Right atrium auricular region (tissue), 2 donors: ENCODE results near the gene NFASC. TPM values are rescaled to one million over a fixed set of nuclear protein-coding genes. Genes with fewer than 3 reads are reported as not detected.
A peak's percentile ranks its signal among the peaks of the same experiment; 100 is the strongest.

ENCODE experiments used
- DNase-seq: peaks from one replicate; pipeline ENCODE4 v3.0.0-alpha.2; 2019; ENCODE audit warnings: low spot score
- H3K27ac ChIP-seq, 2 donors: fragments of 200-600 bp; sonication (generic); 1 replicate in 1 of 2; 2 replicates in 1 of 2; pipeline ENCODE4 v1.5.1; 2016 to 2019
- H3K27me3 ChIP-seq, 2 donors: fragments of 200-600 bp; sonication (generic); one replicate each; pipeline versions ENCODE4 v1.5.1 to v1.6.0; 2017 to 2019
- H3K36me3 ChIP-seq: fragments of 200-600 bp; sonication (generic); one replicate; pipeline ENCODE4 v1.5.1; 2016
- H3K4me1 ChIP-seq, 2 donors: fragments of 200-600 bp; sonication (generic); one replicate each; pipeline versions ENCODE4 v1.5.1 to v1.6.0; 2017 to 2019
- H3K4me3 ChIP-seq, 2 donors: fragments of 200-600 bp; sonication (generic); 1 replicate in 1 of 2; 2 replicates in 1 of 2; pipeline ENCODE4 v1.5.1; 2017 to 2019; ENCODE audit warnings: mild to moderate bottlenecking in 1 of 2, moderate library complexity in 1 of 2
- H3K9me3 ChIP-seq, 2 donors: fragments of 200-600 bp; sonication (generic); one replicate each; pipeline ENCODE4 v1.5.1; 2019
- total RNA-seq, 2 donors: library from RNA; depleted of rRNA; stranded (reverse); fragments of >200 nt; gene quantifications; one replicate each; pipeline ENCODE4 v1.1.0, GENCODE V29; 2016
- TF ChIP-seq, protein P1 (sequence below), 2 donors: fragments of 200-600 bp; sonication (generic); IDR thresholded peaks; one replicate each; pipeline ENCODE4 v1.5.1; 2019; ENCODE audit warnings: antibody characterized with exemption in 2 of 2

The NFASC gene
- total RNA-seq, 2 donors from 2014 or later = 38.5 to 45.9 TPM

DNA sequence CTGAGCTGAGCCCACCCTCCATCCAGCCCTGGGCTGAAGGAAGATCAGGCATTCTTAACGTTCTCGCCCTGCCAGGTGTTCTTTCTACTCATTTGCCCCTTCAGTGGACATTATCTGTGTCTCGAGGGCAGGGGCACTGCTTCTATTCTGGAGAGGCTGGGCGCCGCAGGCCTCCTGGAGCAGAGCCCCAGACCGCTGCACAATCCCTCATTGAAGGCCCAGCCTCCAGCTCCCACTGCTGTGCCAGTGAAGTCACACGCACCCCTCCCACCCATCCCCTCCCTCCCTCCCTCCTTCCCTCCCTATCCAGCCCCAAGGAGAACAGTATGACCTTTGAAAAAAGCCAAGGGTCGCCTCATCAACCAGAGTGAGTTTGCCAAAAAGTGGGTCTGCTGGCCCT is 76.7 kb downstream of the NFASC start:
- TF ChIP-seq, protein P1, sequence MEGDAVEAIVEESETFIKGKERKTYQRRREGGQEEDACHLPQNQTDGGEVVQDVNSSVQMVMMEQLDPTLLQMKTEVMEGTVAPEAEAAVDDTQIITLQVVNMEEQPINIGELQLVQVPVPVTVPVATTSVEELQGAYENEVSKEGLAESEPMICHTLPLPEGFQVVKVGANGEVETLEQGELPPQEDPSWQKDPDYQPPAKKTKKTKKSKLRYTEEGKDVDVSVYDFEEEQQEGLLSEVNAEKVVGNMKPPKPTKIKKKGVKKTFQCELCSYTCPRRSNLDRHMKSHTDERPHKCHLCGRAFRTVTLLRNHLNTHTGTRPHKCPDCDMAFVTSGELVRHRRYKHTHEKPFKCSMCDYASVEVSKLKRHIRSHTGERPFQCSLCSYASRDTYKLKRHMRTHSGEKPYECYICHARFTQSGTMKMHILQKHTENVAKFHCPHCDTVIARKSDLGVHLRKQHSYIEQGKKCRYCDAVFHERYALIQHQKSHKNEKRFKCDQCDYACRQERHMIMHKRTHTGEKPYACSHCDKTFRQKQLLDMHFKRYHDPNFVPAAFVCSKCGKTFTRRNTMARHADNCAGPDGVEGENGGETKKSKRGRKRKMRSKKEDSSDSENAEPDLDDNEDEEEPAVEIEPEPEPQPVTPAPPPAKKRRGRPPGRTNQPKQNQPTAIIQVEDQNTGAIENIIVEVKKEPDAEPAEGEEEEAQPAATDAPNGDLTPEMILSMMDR (IDR thresholded peaks at IDR 0.05) = no peak
- H3K9me3 ChIP-seq = no peaks in the 10 kb centered on the region
- no peak overlapping the region for H3K27ac ChIP-seq
- H3K4me1 ChIP-seq = peaks cover 0 to 12% of the 10 kb centered on the region in 2 donors
- peaks cover 8% of the 10 kb centered on the region for H3K36me3 ChIP-seq
- no peak for DNase-seq
- no peaks in the 10 kb centered on the region for H3K27me3 ChIP-seq
- no peak overlapping the region for H3K4me3 ChIP-seq

DNA sequence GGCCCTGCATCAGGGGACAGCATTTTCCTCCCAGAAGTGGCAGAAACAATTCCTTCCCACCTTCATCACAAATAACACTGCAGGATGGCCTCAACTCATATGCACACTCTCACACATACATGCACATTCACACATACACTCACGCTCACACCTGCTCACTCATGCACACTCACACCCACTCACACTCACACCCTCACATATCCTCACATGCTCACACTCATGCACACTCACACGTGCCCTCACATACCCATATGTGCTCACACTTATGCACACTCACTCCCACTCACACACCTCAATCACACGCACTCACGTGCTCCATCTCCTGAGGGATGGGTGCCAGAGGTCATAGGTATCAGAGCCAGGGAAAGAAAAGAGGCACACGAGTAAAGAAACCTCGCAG is 77.1 kb downstream of the NFASC start:
- Histone ChIP-seq H3K4me3 (no peak overlapping the region), H3K9me3 (no peaks in the 10 kb centered on the region), H3K27me3 (no peaks in the 10 kb centered on the region), H3K36me3 (peaks cover 11% of the 10 kb centered on the region), H3K4me1 (peaks cover 0 to 12% of the 10 kb centered on the region in 2 donors), H3K27ac (no peak overlapping the region)
- no peak for DNase-seq
- TF ChIP-seq, protein P1 (IDR thresholded peaks at IDR 0.05) = no peak

DNA sequence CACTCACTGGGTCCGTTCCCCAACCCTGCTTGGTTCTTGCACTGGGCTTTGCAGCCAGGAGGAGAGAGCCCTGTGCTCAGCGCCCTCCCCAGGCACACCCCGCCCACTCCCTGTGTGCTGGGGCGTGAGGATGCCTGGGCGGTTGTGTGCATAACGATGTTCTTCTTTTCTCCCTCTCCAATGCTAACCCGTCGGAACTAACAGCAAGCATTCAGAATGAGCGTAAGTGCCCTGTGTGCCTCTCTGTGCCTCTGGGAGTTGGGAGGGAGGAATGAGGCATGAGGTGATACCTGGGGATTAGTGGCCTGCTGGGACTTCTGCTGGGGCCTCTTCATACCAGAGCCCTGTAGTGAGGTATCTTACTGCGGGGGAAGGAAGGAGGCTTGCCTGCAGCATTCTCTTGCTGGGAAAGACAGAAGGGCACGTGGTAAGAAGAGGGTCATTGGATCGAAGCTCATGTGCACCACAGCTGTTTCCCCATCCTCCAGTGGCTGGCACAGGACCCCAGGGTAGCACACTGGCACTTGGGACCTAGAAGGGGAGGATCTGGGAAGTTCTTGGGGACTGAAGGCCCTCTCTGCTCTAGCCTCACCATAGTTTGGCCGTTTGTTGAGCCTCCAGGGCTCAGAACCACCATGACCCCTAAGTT is 79.8 kb downstream of the NFASC start:
- Histone ChIP-seq H3K36me3 (peaks cover 33% of the 10 kb centered on the region), H3K27ac (no peak overlapping the region), H3K27me3 (no peaks in the 10 kb centered on the region), H3K4me1 (peaks cover 0 to 12% of the 10 kb centered on the region in 2 donors), H3K9me3 (no peaks in the 10 kb centered on the region), H3K4me3 (no peak overlapping the region)
- TF ChIP-seq, protein P1 (IDR thresholded peaks at IDR 0.05) = no peak
- DNase-seq = no peak

DNA sequence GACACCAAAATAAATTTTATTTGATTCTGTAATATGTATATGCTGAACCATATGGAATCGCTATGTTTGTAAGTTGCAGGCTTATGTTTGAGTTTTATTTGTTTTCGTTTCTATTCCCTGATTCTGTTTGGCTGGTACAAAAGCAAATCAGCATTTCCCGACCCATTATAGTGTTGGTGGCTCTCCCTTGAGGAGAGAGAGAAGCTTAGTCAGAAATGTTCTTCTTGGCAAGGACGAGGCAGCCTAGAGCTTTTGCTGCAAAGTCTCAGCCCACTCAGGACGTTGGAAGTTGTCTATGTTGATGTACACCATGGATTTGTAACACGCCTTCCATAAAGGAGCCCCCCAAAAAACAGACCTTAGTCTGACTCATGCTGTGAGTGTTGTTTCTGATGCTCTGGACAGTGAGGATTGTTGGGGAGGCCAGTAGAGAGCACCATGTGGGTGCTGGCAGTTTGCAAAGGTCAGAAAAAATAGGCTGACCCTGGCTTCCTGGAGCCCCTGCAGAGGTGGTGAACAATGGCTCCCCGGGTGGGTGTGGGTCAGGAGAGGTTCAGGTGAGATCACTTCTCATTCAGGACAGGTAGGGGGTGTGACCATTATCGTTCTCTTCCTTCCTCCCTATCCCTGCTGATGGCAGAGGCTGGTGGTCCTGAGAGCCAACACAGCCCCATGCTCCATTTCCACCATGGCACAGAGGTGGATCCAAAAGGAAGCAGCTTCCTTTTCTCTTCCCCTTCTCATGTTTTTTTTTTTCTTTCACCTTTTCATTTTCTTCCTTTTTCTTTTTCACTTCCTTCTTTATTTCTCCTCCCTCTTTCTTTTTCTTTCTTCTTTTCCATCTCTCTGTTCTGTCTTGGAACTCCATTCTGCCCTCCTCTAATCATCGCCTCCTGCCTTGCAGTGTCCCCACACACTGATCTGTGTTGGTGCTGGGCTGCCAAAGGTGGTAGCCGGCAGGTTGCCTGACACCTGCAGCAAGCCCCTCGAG is 88.0 kb downstream of the NFASC start:
- Histone ChIP-seq H3K4me1 (peaks cover 0 to 46% of the 10 kb centered on the region in 2 donors), H3K27me3 (no peaks in the 10 kb centered on the region), H3K9me3 (no peaks in the 10 kb centered on the region), H3K36me3 (peaks cover 40% of the 10 kb centered on the region), H3K4me3 (no peak overlapping the region), H3K27ac (peak overlapping the region; percentile 69 to 79)
- TF ChIP-seq, protein P1 (IDR thresholded peaks at IDR 0.05) = no peak
- DNase-seq = no peak

DNA sequence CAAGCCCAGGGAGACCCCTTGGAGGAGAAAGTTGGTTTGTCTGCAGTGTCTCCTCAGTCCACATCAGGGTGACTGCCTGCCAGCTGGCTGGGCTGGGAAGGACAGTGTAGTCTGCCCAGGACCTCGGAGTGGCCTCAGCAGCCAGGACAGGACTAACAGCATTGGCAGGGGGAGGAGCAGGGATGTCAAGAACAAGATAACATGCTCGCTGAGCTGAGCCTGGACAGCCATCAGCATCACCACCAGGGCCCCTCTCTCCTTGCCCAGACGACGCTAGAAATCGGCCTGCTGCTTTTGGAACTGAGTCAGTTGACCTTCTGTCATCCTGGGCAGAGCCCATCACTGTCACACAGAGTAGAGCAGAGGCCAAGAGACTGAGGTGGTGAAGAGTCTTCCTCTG is 88.7 kb downstream of the NFASC start:
- H3K27ac ChIP-seq = peak overlapping the region; percentile 69 to 79
- H3K9me3 ChIP-seq = no peaks in the 10 kb centered on the region
- H3K36me3 ChIP-seq = peaks cover 32% of the 10 kb centered on the region
- peak; percentile 60 for DNase-seq
- peaks cover 0 to 46% of the 10 kb centered on the region in 2 donors for H3K4me1 ChIP-seq
- H3K4me3 ChIP-seq = no peak overlapping the region
- no peaks in the 10 kb centered on the region for H3K27me3 ChIP-seq
- TF ChIP-seq, protein P1 (IDR thresholded peaks at IDR 0.05) = no peak
